ENCODE data around the gene ZNF547.

Gene ZNF547

GRCh38 chr19:57382806-57383488 is 19.6 kb downstream of the ZNF547 start:
- Histone ChIP-seq H3F3A (ENCODE audit: insufficient read depth) (no peaks in the 10 kb centered on the region), H3K79me2 (ENCODE audit: insufficient read depth, low read length) (no peaks in the 10 kb centered on the region), H4K20me1 (ENCODE audit: low read depth, low read length) (no peaks in the 10 kb centered on the region), H3K4me2 (ENCODE audit: low read depth, low read length, poor library complexity, severe bottlenecking) (no peak overlapping the region), H3K9me3 (ENCODE audit: insufficient read depth, low read length) (peaks cover 2% of the 10 kb centered on the region; the same call in 1 of the 2 replicates), H3K27me3 (ENCODE audit: low read length) (no peaks in the 10 kb centered on the region), H3K4me3 (ENCODE audit: insufficient read depth, low read length, poor library complexity, severe bottlenecking) (no peak overlapping the region), H3K9me2 (replicated peaks; ENCODE audit: insufficient read depth, low read length) (no peaks in the 10 kb centered on the region), H3K36me3 (ENCODE audit: low read length) (peaks cover 6% of the 10 kb centered on the region), H3K27ac (ENCODE audit: low read depth, low read length) (no peak overlapping the region), H2AFZ (ENCODE audit: low read depth, low read length, severe bottlenecking) (no peak overlapping the region), H3K9ac (ENCODE audit: low read length) (no peak overlapping the region)
- TF ChIP-seq CTCF (IDR thresholded peaks at IDR 0.05; ENCODE audit: insufficient read depth, low read length, poor library complexity, severe bottlenecking) (no peak), EZH2phosphoT487 (conservative IDR thresholded peaks at IDR 0.05; ENCODE audit: low read length) (no peak)

- Histone ChIP-seq H3K4me2 (ENCODE audit: low read depth, low read length, poor library complexity, severe bottlenecking) (peak overlapping the region; percentile 87), H2AFZ (ENCODE audit: low read depth, low read length, severe bottlenecking) (peak overlapping the region; percentile 95), H4K20me1 (ENCODE audit: low read depth, low read length) (no peaks in the 10 kb centered on the region), H3K9me2 (replicated peaks; ENCODE audit: insufficient read depth, low read length) (no peaks in the 10 kb centered on the region), H3K9ac (ENCODE audit: low read length) (peak overlapping the region; percentile 78), H3K27me3 (ENCODE audit: low read length) (no peaks in the 10 kb centered on the region), H3K9me3 (ENCODE audit: insufficient read depth, low read length) (no peaks in the 10 kb centered on the region), H3K27ac (ENCODE audit: low read depth, low read length) (peak overlapping the region; percentile 53), H3K4me3 (ENCODE audit: insufficient read depth, low read length, poor library complexity, severe bottlenecking) (peak overlapping the region; percentile 72), H3K79me2 (ENCODE audit: insufficient read depth, low read length) (peaks cover 41% of the 10 kb centered on the region), H3K36me3 (ENCODE audit: low read length) (no peaks in the 10 kb centered on the region; the same call in 1 of the 2 replicates), H3F3A (ENCODE audit: insufficient read depth) (no peaks in the 10 kb centered on the region)
- no peak for TF ChIP-seq CTCF (IDR thresholded peaks at IDR 0.05; ENCODE audit: insufficient read depth, low read length, poor library complexity, severe bottlenecking)
- TF ChIP-seq EZH2phosphoT487 (conservative IDR thresholded peaks at IDR 0.05; ENCODE audit: low read length), result no peak
These were observed 25.9 kb downstream of the ZNF547 start for GRCh38 chr19:57389194-57389729.

- H3K9ac ChIP-seq (ENCODE audit: low read length), result peak within 1 kb of the TSS; percentile 78
- H3K36me3 ChIP-seq (ENCODE audit: low read length), result no peaks in the 10 kb centered on the region; the same call in 1 of the 2 replicates
- H3K79me2 ChIP-seq (ENCODE audit: insufficient read depth, low read length), result peaks cover 45% of the 10 kb centered on the region
- no peaks in the 10 kb centered on the region for H3K9me2 ChIP-seq (replicated peaks; ENCODE audit: insufficient read depth, low read length)
- H4K20me1 ChIP-seq (ENCODE audit: low read depth, low read length), result no peaks in the 10 kb centered on the region
- H3K27me3 ChIP-seq (ENCODE audit: low read length), result no peaks in the 10 kb centered on the region
- H3K9me3 ChIP-seq (ENCODE audit: insufficient read depth, low read length), result no peaks in the 10 kb centered on the region
- peak within 1 kb of the TSS; percentile 87 for H3K4me2 ChIP-seq (ENCODE audit: low read depth, low read length, poor library complexity, severe bottlenecking)
- peak within 1 kb of the TSS; percentile 95 for H2AFZ ChIP-seq (ENCODE audit: low read depth, low read length, severe bottlenecking)
- peak within 1 kb of the TSS; percentile 72 for H3K4me3 ChIP-seq (ENCODE audit: insufficient read depth, low read length, poor library complexity, severe bottlenecking)
- H3F3A ChIP-seq (ENCODE audit: insufficient read depth), result no peaks in the 10 kb centered on the region
- peak within 1 kb of the TSS; percentile 53 for H3K27ac ChIP-seq (ENCODE audit: low read depth, low read length)
- TF ChIP-seq CTCF (IDR thresholded peaks at IDR 0.05; ENCODE audit: insufficient read depth, low read length, poor library complexity, severe bottlenecking) (no peak), EZH2phosphoT487 (conservative IDR thresholded peaks at IDR 0.05; ENCODE audit: low read length) (no peak)
These were observed 26.6 kb downstream of the ZNF547 start, which contains the start of gene ZNF548 for GRCh38 chr19:57389730-57390598. Gene ZNF548 (plus strand): TSS chr19:57389854. CDS start chr19:57390100, 246 bp downstream.
